Measurements from ENCODE around the gene CCDC27.

Gene CCDC27

GRCh38 chr1:3817821-3818597 lies 65.8 kb downstream of the CCDC27 start:
- Histone ChIP-seq H3K4me3 (no peak overlapping the region), H3K27ac (no peak overlapping the region)
- no peak for DNase-seq (ENCODE audit: low spot score)
- TF ChIP-seq, protein P1, sequence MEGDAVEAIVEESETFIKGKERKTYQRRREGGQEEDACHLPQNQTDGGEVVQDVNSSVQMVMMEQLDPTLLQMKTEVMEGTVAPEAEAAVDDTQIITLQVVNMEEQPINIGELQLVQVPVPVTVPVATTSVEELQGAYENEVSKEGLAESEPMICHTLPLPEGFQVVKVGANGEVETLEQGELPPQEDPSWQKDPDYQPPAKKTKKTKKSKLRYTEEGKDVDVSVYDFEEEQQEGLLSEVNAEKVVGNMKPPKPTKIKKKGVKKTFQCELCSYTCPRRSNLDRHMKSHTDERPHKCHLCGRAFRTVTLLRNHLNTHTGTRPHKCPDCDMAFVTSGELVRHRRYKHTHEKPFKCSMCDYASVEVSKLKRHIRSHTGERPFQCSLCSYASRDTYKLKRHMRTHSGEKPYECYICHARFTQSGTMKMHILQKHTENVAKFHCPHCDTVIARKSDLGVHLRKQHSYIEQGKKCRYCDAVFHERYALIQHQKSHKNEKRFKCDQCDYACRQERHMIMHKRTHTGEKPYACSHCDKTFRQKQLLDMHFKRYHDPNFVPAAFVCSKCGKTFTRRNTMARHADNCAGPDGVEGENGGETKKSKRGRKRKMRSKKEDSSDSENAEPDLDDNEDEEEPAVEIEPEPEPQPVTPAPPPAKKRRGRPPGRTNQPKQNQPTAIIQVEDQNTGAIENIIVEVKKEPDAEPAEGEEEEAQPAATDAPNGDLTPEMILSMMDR (IDR thresholded peaks at IDR 0.05), result no peak

- H3K4me3 ChIP-seq, result no peak overlapping the region
- no peak for DNase-seq (ENCODE audit: low spot score)
- H3K27ac ChIP-seq, result no peak overlapping the region
- TF ChIP-seq, protein P1 (IDR thresholded peaks at IDR 0.05), result no peak
These were observed 67.5 kb downstream of the CCDC27 start for GRCh38 chr1:3819771-3820200.

DNA sequence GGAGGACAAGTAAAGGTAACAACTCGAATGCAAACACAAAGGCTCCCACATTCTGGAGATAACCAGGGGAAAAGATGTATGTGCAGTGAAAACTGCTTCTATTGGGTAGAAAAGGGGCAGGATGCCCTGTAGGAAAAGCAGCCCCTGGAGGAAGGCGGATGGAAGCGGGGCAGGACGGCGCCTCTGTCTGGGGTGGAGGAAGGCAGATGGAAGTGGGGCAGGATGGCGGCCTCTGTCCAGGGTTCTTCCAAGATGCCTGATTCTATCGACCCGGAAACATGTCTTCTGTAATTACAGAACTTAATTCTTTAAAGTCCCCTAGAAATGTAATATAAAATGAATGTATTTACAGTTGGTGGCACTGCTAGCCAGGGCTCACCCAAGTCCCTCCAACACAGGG lies 68.1 kb downstream of the CCDC27 start:
- TF ChIP-seq, protein P1 (IDR thresholded peaks at IDR 0.05), result no peak
- Histone ChIP-seq H3K27ac (no peak overlapping the region), H3K4me3 (no peak overlapping the region)
- DNase-seq (ENCODE audit: low spot score), result no peak

DNA sequence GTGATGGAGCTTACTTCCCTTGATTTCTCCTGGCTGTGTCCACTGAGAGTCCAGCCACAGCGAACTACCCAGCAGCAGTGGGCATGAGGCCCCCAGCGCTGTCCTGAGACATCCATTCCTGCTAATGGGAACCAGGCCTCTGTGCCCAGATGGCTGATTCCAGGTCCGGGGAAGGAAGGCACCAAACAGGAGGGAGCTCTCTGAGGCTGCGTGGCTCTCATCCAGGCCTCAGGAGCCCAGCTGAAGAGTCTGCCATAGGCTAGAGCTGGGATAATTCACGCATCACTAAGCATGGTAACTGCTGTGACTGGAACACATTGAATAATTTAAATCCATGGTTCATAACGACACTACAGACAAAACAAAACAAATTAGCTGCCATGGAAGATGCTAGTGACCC lies 68.8 kb downstream of the CCDC27 start:
- TF ChIP-seq, protein P1 (IDR thresholded peaks at IDR 0.05), result no peak
- DNase-seq (ENCODE audit: low spot score), result no peak
- Histone ChIP-seq H3K27ac (no peak overlapping the region), H3K4me3 (no peak overlapping the region)
